MM.1S (cell line): Measurements from ENCODE around the gene C9orf153.

Source experiments
- DNase-seq: peaks from one replicate; pipeline ENCODE4 v3.0.0-alpha.2; 2015
- H2AFZ ChIP-seq: fragments of 300-600 bp; sonication (generic); 2 replicates; pipeline ENCODE4 v1.6.0; 2016; ENCODE audit warnings: antibody characterized with exemption, low read length
- H3F3A ChIP-seq: fragments of 300-600 bp; sonication (generic); 2 replicates; pipeline ENCODE4 v1.6.1; 2016; ENCODE audit warnings: mild to moderate bottlenecking, antibody characterized with exemption, low read length, moderate library complexity, mixed read lengths; ENCODE audit not compliant: insufficient read depth
- H3K27ac ChIP-seq: fragments of 300-600 bp; sonication (generic); 2 replicates; pipeline ENCODE4 v1.5.1; 2016; ENCODE audit warnings: mild to moderate bottlenecking, low read length
- H3K27me3 ChIP-seq: fragments of 300-600 bp; sonication (generic); replicated peaks from 2 replicates; pipeline ENCODE4 v1.6.0; 2016; ENCODE audit warnings: low read length; ENCODE audit not compliant: insufficient read depth
- H3K36me3 ChIP-seq: fragments of 300-600 bp; sonication (generic); replicated peaks from 2 replicates; pipeline ENCODE4 v1.6.1; 2016; ENCODE audit warnings: mild to moderate bottlenecking, low read length, mixed read lengths; ENCODE audit not compliant: insufficient read depth
- H3K4me1 ChIP-seq: fragments of 300-600 bp; sonication (generic); 2 replicates; pipeline ENCODE4 v1.6.1; 2016; ENCODE audit warnings: low read length, mixed read lengths
- H3K4me2 ChIP-seq: fragments of 300-600 bp; sonication (generic); 2 replicates; pipeline ENCODE4 v1.6.0; 2016; ENCODE audit warnings: low read depth, low read length
- H3K4me3 ChIP-seq: fragments of 300-600 bp; sonication (generic); 2 replicates; pipeline ENCODE4 v1.5.1; 2016; ENCODE audit warnings: low read length, mixed read lengths
- H3K79me2 ChIP-seq: fragments of 300-600 bp; sonication (generic); 2 replicates; pipeline ENCODE4 v1.6.1; 2016; ENCODE audit warnings: mixed run types, low read length, mixed read lengths
- H3K9ac ChIP-seq: fragments of 300-600 bp; sonication (generic); 2 replicates; pipeline ENCODE4 v1.6.1; 2016; ENCODE audit warnings: low read length, mixed read lengths
- H3K9me2 ChIP-seq: fragments of 300-600 bp; sonication (generic); replicated peaks from 2 replicates; pipeline ENCODE4 v1.6.1; 2016; ENCODE audit warnings: mild to moderate bottlenecking, low read length, mixed read lengths; ENCODE audit not compliant: insufficient read depth
- H3K9me3 ChIP-seq: fragments of 300-600 bp; sonication (generic); replicated peaks from 2 replicates; pipeline ENCODE4 v1.6.1; 2016; ENCODE audit warnings: mild to moderate bottlenecking, low read length, mixed read lengths; ENCODE audit not compliant: insufficient read depth
- H4K20me1 ChIP-seq: fragments of 300-600 bp; sonication (generic); 2 replicates; pipeline ENCODE4 v1.6.1; 2016; ENCODE audit warnings: mild to moderate bottlenecking, low read length, moderate library complexity, mixed read lengths; ENCODE audit not compliant: insufficient read depth
- EZH2 ChIP-seq: fragments of 300-600 bp; sonication (generic); optimal IDR thresholded peaks from 2 replicates; pipeline ENCODE3; 2017; ENCODE audit warnings: low read depth, mild to moderate bottlenecking, antibody characterized with exemption, low read length, mixed read lengths
- EZH2phosphoT487 ChIP-seq: fragments of 300-600 bp; sonication (generic); IDR thresholded peaks from 2 replicates; pipeline ENCODE4 v1.6.1; 2018; ENCODE audit warnings: antibody characterized with exemption, low read length
- TF ChIP-seq, protein P1 (sequence below): fragments of 300-600 bp; sonication (generic); IDR thresholded peaks from 2 replicates; pipeline ENCODE4 v1.5.1; 2016; ENCODE audit warnings: antibody characterized with exemption, low read length, mixed read lengths

The C9orf153 gene

DNA sequence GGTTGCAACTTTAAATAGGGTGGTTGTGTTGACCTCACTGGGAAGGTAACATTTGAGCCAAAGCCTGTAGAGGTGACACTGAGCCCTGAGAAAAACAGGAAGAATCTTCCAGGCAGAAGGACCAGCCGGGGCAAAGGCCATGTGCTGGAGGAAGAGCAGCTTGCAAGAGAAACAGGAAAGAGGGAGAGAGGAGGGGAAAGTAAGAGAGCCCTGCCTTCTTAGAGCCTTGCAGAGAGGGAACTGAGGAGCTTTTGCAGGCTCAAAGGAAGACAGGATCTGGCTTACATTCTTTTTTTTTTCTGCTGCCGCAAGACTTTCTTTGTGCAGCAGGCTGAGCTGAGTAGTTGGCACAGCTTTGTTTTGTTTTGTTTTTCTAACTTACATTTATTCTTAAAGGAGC is 17.4 kb downstream of the C9orf153 start:
- Histone ChIP-seq H3F3A (no peaks in the 10 kb centered on the region), H2AFZ (no peak overlapping the region), H3K27me3 (no peaks in the 10 kb centered on the region), H3K27ac (no peak overlapping the region), H3K79me2 (no peaks in the 10 kb centered on the region), H3K4me3 (no peak overlapping the region), H3K9ac (no peak overlapping the region), H4K20me1 (no peaks in the 10 kb centered on the region), H3K9me2 (no peaks in the 10 kb centered on the region), H3K4me2 (no peak overlapping the region), H3K9me3 (no peaks in the 10 kb centered on the region), H3K4me1 (no peaks in the 10 kb centered on the region), H3K36me3 (no peaks in the 10 kb centered on the region)
- TF ChIP-seq EZH2 (no peak), EZH2phosphoT487 (no peak)
- TF ChIP-seq, protein P1, sequence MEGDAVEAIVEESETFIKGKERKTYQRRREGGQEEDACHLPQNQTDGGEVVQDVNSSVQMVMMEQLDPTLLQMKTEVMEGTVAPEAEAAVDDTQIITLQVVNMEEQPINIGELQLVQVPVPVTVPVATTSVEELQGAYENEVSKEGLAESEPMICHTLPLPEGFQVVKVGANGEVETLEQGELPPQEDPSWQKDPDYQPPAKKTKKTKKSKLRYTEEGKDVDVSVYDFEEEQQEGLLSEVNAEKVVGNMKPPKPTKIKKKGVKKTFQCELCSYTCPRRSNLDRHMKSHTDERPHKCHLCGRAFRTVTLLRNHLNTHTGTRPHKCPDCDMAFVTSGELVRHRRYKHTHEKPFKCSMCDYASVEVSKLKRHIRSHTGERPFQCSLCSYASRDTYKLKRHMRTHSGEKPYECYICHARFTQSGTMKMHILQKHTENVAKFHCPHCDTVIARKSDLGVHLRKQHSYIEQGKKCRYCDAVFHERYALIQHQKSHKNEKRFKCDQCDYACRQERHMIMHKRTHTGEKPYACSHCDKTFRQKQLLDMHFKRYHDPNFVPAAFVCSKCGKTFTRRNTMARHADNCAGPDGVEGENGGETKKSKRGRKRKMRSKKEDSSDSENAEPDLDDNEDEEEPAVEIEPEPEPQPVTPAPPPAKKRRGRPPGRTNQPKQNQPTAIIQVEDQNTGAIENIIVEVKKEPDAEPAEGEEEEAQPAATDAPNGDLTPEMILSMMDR, result no peak
- DNase-seq, result no peak

GRCh38 chr9:86241216-86241615 is 18.2 kb downstream of the C9orf153 start:
- Histone ChIP-seq H3K9ac (no peak overlapping the region), H2AFZ (no peak overlapping the region), H4K20me1 (no peaks in the 10 kb centered on the region), H3F3A (no peaks in the 10 kb centered on the region), H3K9me2 (no peaks in the 10 kb centered on the region), H3K4me3 (no peak overlapping the region), H3K4me1 (no peaks in the 10 kb centered on the region), H3K36me3 (no peaks in the 10 kb centered on the region), H3K27me3 (no peaks in the 10 kb centered on the region), H3K27ac (no peak overlapping the region), H3K79me2 (no peaks in the 10 kb centered on the region), H3K9me3 (no peaks in the 10 kb centered on the region), H3K4me2 (no peak overlapping the region)
- no peak for TF ChIP-seq EZH2
- TF ChIP-seq EZH2phosphoT487, result no peak
- TF ChIP-seq, protein P1, result no peak
- DNase-seq, result no peak

GRCh38 chr9:86238861-86239770 is 20.3 kb downstream of the C9orf153 start:
- no peak for DNase-seq
- Histone ChIP-seq H3K27ac (no peak overlapping the region), H3K4me2 (no peak overlapping the region), H3F3A (no peaks in the 10 kb centered on the region), H3K27me3 (no peaks in the 10 kb centered on the region), H3K9me2 (no peaks in the 10 kb centered on the region), H3K79me2 (no peaks in the 10 kb centered on the region), H3K36me3 (no peaks in the 10 kb centered on the region), H3K4me1 (no peaks in the 10 kb centered on the region), H3K9me3 (no peaks in the 10 kb centered on the region), H3K9ac (no peak overlapping the region), H2AFZ (no peak overlapping the region), H3K4me3 (no peak overlapping the region), H4K20me1 (no peaks in the 10 kb centered on the region)
- TF ChIP-seq, protein P1, result no peak
- TF ChIP-seq EZH2phosphoT487 (no peak), EZH2 (no peak)
